ENCODE results near the gene CDC23.
"Not testable (repeated sequence)": the region's sequence is repeated elsewhere in the genome, so short reads cannot be mapped to it uniquely, and the experiment has no call there.

CDC23 gene, protein sequence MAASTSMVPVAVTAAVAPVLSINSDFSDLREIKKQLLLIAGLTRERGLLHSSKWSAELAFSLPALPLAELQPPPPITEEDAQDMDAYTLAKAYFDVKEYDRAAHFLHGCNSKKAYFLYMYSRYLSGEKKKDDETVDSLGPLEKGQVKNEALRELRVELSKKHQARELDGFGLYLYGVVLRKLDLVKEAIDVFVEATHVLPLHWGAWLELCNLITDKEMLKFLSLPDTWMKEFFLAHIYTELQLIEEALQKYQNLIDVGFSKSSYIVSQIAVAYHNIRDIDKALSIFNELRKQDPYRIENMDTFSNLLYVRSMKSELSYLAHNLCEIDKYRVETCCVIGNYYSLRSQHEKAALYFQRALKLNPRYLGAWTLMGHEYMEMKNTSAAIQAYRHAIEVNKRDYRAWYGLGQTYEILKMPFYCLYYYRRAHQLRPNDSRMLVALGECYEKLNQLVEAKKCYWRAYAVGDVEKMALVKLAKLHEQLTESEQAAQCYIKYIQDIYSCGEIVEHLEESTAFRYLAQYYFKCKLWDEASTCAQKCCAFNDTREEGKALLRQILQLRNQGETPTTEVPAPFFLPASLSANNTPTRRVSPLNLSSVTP

GRCh38 chr5:138213161-138214029 lies at the start of gene CDC23:
Gene CDC23, minus strand, starts transcription at chr5:138213323. Its CDS starts 11 bp downstream, at chr5:138213312.
- peak; percentile 92 for DNase-seq

GRCh38 chr5:138258704-138259292 lies 45.7 kb upstream of the CDC23 start:
- no peak for DNase-seq

DNA sequence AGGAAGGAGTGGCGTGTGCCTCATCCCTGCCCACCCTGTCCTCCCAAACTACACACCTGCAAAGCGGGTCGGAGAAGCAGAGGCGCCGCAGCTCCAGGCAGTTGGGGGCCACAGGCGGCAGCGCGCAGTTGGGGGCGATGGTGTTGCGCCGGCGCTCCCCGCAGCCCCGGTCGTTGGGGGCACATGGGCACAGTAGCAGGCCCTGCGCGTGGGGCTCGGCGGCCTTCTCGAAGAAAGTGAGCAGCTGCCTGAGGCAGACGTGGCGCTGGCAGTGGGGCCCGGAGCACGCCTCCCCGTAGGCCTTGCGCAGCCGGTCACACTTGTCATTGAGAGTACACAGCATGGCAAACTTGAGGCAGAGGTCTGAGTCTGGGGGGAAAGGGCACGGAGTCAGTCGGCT lies 44.5 kb upstream of the CDC23 start:
- no peak for DNase-seq

DNA sequence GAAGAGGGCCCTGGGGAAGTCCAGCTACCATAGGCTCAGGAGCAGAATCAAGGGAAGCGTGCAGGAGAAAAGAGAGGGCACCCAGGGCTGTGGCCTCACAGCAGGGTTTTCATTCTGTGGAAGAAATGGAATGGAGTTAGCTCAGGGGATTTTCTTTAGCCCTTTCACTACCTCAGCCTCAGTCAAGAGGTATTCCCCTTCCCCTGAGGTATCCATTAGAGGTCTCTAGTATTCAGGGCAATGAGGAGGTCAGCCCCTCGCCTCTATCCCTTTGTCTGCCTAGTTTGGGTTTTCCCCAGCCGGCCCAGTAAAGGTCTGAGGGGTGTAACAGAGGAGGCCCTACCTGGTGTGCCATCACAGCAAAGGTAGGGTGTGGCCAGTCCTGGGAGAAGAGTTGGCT lies 39.8 kb upstream of the CDC23 start:
- DNase-seq: no peak

- not testable (repeated sequence) for DNase-seq
These were observed 34.7 kb upstream of the CDC23 start for GRCh38 chr5:138247800-138248199.

DNA sequence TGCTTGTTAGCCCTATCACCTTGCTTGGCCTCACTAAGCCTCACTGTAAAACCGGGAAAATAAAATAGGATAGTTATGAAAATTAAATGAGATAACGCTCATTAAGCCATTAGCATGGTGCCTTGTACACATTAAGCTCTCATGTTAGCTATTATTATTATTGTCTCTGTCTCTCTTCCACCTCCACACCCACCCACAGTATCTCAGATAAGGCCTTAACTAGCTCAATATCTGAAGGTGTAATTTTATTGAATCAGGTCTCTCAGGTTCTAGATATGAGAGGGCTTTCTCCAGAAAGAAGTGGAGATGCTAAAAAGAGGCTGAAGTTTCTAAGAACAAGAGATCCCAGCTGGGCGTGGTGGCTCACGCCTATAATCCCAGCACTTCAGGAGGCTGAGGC lies 33.7 kb upstream of the CDC23 start:
- DNase-seq: no peak

- no peak for DNase-seq
These were observed 33.2 kb upstream of the CDC23 start for GRCh38 chr5:138246334-138246733.

- DNase-seq: no peak
These were observed 32.6 kb upstream of the CDC23 start for GRCh38 chr5:138245717-138246116.

DNA sequence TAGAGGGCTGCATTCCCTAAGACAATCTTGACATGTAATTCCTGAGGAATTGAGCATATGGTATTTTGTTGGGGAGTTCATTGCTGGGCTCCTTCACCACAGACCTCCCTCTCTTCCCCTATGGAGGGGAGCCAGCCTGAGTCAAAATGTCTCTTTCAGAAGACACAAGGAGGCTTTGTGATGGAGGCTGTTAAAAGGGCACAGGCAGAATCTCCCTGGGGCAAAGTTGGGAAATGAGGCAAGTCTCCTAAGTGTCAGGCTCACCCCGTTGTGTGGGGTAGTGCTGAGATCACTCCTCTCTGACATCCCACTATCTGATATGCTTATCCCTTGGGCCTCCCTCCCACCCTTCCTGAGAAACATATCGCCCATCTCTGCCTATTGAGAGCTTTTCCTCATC lies 30.7 kb upstream of the CDC23 start:
- DNase-seq: no peak

GRCh38 chr5:138241688-138242571 lies 28.8 kb upstream of the CDC23 start:
- DNase-seq: no peak

DNA sequence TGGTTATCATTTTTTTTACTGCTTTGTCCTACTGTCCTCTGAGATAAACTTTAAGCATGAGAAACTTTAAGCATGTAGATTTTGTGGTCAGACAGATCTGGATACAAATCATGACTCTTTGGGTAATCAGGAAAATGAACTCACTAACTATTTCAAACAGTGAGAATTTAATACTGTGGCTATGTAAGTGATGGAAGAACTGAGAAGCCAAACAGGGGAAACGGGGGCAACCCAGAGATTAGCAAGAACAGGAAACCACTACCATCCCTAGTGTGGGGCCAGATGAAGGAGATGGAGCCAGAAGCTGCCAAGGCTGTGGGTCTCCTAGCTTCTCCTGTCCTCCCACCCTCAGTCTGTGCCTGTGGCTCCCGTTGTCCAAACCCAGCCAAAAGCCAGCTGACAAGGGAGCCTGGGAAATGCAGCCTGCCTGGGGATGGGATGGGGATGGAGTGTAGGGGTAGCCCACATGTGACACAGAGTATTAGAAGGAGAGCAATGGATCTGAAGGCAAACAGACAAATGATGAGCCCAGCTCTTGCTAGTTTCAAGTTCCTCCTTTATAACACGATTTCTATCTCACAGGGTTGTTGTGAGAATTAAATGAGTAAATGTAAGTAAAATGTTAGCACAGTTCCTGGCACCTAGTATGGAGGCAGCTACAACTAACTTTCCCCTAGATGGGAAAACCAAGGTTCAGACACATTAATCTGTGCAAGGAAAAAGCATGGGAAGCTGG lies 27.7 kb upstream of the CDC23 start:
- peak; percentile 25 for DNase-seq

DNA sequence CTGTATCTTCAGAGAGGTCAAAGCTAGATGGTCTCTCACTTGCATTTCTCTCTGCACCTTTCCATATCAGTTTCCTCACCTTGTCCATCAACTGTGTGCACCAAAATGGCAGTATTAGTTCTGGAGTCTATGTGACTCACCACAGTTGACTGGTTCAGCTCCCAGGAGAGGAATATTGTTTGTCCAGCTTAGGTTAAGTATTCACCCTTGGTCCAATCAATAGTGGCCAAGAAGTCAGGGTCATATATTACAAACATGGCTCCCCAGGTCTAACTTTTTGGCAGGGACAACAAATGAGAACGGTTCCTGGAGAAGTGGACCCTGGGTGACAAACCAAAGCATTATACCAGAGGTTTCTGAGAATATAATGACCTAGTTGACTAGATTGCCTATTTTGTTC lies 24.9 kb upstream of the CDC23 start:
- DNase-seq: no peak

DNA sequence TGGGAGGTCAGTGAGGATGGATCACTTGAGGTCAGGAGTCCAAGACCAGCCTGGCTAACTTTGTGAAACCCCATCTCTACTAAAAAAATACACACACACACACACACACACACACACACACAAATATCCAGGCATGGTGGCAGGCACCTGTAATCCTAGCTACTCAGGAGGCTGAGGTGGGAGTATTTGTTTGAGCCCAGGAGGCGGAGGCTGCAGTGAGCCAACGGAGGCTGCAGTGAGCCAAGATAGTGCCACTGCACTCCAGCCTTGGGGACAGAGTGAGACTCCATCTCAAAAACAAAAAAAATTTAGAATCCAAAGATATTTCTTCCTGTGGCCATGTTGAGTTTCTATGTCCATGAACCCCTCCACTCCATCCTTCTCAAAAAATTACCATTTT lies 21.5 kb upstream of the CDC23 start:
- DNase-seq: no peak

DNA sequence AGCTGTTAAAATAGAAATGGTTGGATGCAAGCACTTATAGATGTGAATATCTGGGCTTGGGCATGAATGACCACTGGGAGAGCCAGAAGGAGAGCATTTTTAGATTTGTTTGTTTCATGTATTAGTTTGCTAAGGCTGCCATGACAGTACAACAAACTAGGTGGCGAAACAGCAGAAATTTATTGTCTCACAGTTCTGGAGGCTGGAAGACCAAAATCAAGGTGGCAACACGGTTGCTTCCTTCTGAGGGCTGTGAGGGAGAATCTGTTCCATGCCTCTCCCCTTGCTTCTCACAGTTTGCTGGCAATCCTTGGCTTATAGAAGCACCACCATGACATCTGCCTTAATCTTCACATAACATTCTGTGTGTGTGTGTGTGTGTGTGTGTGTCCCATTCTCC lies 20.2 kb upstream of the CDC23 start:
- no peak for DNase-seq

GRCh38 chr5:138230981-138231589 lies 18.0 kb upstream of the CDC23 start:
- DNase-seq: no peak

- DNase-seq: no peak
These were observed 17.1 kb upstream of the CDC23 start for GRCh38 chr5:138230261-138230660.

DNA sequence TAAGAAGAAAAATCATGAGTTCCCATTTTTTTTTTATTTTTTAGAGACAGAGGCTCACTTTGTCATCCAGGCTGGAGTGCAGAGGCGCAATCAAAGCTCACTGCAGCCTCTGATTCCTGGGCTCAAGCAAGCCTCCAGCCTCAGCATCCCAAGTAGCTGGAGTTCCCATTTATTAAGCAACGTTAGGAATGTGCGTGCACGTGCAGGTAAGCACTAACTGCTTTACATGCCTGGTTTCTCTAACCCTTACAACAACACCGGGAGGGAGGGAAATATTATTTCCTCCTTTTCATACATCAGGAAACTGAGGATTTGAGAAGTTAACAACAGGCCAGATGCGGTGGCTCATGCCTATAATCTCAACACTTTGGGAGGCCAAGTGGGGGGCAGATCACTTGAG lies 16.3 kb upstream of the CDC23 start:
- DNase-seq: no peak

- no peak for DNase-seq
These were observed 13.8 kb upstream of the CDC23 start for GRCh38 chr5:138226910-138227309.

DNA sequence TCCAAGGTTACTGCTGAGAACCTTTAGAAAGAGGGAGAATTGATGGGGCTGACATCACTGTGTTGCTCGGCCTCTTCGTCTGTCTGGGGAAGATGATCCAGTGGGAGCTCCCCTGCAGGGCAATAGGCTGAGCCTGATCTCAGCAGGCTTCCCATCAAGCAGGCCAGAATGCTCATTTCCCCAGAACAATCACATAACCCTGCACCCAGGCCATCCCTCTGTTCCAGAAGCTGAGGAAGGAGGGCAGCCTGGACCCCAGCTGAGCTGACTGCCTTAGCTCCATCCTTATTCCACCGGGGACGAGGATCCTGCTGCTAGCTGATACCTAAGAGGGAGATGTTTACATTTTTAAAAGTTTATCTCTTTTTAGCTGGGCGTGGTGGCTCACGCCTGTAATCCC lies 11.6 kb upstream of the CDC23 start:
- no peak for DNase-seq

DNA sequence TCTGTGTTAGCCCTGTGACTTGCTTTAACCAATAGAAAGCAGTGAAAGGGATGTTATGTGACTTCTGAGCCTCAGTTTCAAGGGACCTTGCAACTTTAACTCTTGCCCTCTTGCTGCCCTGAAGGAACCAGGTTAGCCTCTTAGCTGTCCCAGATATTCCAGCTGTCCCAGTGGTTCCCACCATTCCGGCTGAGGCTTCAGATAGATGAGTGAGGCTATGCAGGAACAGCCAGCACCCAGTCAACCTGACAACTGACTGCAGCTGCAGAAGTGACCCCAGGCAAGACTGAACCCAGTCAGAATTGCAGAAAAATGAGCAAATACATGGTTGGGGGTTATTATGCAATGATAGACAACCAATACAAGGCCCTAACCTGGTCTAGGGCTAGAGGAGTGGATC lies 10.4 kb upstream of the CDC23 start:
- no peak for DNase-seq

DNA sequence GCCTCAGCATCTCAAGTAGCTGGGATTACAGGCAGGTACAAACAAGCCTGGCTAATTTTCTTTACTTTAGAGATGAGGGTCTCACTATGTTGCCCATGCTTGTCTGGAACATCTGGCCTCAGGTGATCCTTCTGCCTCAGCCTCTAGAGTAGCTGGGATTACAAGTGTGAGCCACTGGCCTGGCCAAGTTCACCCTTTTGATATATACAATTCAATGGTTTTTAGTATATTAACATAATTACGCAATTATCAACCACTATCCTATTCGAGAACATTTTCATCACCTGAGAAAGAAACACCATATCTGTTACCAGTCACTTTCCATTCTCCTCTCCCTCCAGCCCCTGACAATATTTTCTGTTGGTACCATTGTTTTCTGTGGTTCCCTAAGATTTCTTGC lies 3.7 kb upstream of the CDC23 start:
- DNase-seq: no peak
